ENCODE measurements around the gene DIP2C.

DNA sequence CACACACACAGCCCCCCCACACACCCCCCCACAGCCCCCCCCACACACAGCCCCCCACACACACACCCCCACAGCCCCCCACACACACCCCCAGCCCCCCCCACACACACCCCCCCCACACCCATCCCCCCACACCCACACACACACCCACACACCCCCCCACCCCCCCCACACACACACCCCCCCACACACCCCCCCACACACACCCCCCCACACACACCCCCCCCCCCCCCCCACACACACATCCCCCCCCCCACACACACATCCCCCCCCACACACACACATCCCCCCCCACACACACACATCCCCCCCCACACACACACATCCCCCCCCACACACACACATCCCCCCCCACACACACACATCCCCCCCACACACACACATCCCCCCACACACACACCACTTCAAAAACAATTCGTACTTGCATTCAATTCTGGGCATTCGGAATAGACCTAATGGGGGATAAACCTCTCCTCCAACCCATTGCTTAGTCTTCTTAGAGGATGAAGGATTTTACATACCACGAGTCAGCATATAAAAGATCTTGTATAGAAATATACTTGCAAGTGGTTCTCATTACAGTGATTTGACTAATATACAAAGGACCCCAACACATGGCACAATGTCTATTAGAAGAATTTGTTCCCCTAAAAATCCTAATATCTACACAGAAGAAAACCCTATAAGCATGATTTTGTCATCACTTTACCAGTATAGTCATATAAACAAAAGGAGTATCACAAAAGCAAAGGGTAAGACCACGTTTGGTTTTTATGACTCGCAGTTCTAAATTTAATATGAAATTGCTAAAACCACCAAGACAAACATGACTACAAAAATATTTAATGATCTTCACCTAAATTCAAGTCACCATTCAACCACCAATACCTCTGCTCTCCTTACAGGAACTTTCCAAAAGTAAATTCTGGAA, 80.9 kb downstream of the DIP2C start:
- TF ChIP-seq POLR2A (IDR thresholded peaks at IDR 0.05) (no peak), CTCF (IDR thresholded peaks at IDR 0.05) (no peak)
